Measurements from ENCODE around the gene RANBP3L.
"Not testable (repeated sequence)": the region's sequence is repeated elsewhere in the genome, so short reads cannot be mapped to it uniquely, and the experiment has no call there.

RANBP3L gene

GRCh38 chr5:36285837-36286615 is 15.7 kb downstream of the RANBP3L start:
- DNase-seq (ENCODE audit: low read depth in 3 of 3, low spot score in 1 of 3), result no peak

- DNase-seq (ENCODE audit: low read depth in 3 of 3, low spot score in 1 of 3), result not testable (repeated sequence)
Measured at GRCh38 chr5:36283775-36284174, 17.9 kb downstream of the RANBP3L start.

GRCh38 chr5:36281626-36282025 is 20.1 kb downstream of the RANBP3L start:
- DNase-seq (ENCODE audit: low read depth in 3 of 3, low spot score in 1 of 3), result no peak

- no peak for DNase-seq (ENCODE audit: low read depth in 3 of 3, low spot score in 1 of 3)
Measured at GRCh38 chr5:36279054-36279698, 22.5 kb downstream of the RANBP3L start.

GRCh38 chr5:36277521-36278176 is 24.1 kb downstream of the RANBP3L start:
- DNase-seq (ENCODE audit: low read depth in 3 of 3, low spot score in 1 of 3), result no peak

GRCh38 chr5:36276864-36277263 is 24.8 kb downstream of the RANBP3L start:
- no peak for DNase-seq (ENCODE audit: low read depth in 3 of 3, low spot score in 1 of 3)

- no peak for DNase-seq (ENCODE audit: low read depth in 3 of 3, low spot score in 1 of 3)
Measured at GRCh38 chr5:36273809-36274526, 27.7 kb downstream of the RANBP3L start.

GRCh38 chr5:36272136-36272690 is 29.5 kb downstream of the RANBP3L start:
- DNase-seq (ENCODE audit: low read depth in 3 of 3, low spot score in 1 of 3), result no peak

- DNase-seq (ENCODE audit: low read depth in 3 of 3, low spot score in 1 of 3), result no peak
Measured at GRCh38 chr5:36270876-36271575, 30.7 kb downstream of the RANBP3L start.

GRCh38 chr5:36270175-36270574 is 31.5 kb downstream of the RANBP3L start:
- no peak for DNase-seq (ENCODE audit: low read depth in 3 of 3, low spot score in 1 of 3)

GRCh38 chr5:36269478-36269877 is 32.2 kb downstream of the RANBP3L start:
- DNase-seq (ENCODE audit: low read depth in 3 of 3, low spot score in 1 of 3), result no peak

GRCh38 chr5:36267905-36268304 is 33.8 kb downstream of the RANBP3L start:
- DNase-seq (ENCODE audit: low read depth in 3 of 3, low spot score in 1 of 3), result no peak

GRCh38 chr5:36264202-36264760 is 37.4 kb downstream of the RANBP3L start:
- DNase-seq (ENCODE audit: low read depth in 3 of 3, low spot score in 1 of 3), result no peak

GRCh38 chr5:36261186-36261585 is 40.5 kb downstream of the RANBP3L start:
- DNase-seq (ENCODE audit: low read depth in 3 of 3, low spot score in 1 of 3), result no peak

- DNase-seq (ENCODE audit: low read depth in 3 of 3, low spot score in 1 of 3), result no peak
Measured at GRCh38 chr5:36253575-36253974, 48.1 kb downstream of the RANBP3L start.

- no peak for DNase-seq (ENCODE audit: low read depth in 3 of 3, low spot score in 1 of 3)
Measured at GRCh38 chr5:36252722-36253365, 48.9 kb downstream of the RANBP3L start.

GRCh38 chr5:36251218-36251617 is 50.5 kb downstream of the RANBP3L start:
- no peak for DNase-seq (ENCODE audit: low read depth in 3 of 3, low spot score in 1 of 3)

GRCh38 chr5:36250427-36250826 is 51.3 kb downstream of the RANBP3L start:
- no peak for DNase-seq (ENCODE audit: low read depth in 3 of 3, low spot score in 1 of 3)

GRCh38 chr5:36246036-36246800 is 55.5 kb downstream of the RANBP3L start:
- DNase-seq (ENCODE audit: low read depth in 3 of 3, low spot score in 1 of 3), result no peak

All from stimulated activated CD4-positive, alpha-beta T cell treated with anti-CD3 and anti-CD28 coated beads, TNF-alpha, amount 100 ng/mL, for 1 hour (primary cell).